ENCODE data around the gene YJEFN3.

YJEFN3 gene

GRCh38 chr19:19524053-19524452 is 4.7 kb upstream of the YJEFN3 start:
- no peak for DNase-seq

- DNase-seq: no peak
These were observed 2.9 kb upstream of the YJEFN3 start for GRCh38 chr19:19525611-19526380.

- peak; percentile 63 for DNase-seq
These were observed 1.9 kb upstream of the YJEFN3 start for GRCh38 chr19:19526581-19527370.

- no peak for DNase-seq
These were observed 1.4 kb upstream of the YJEFN3 start for GRCh38 chr19:19527371-19527656.

- DNase-seq: no peak
These were observed 761 bp upstream of the YJEFN3 start for GRCh38 chr19:19527674-19528625.

GRCh38 chr19:19529783-19530422 is 1.2 kb downstream of the YJEFN3 start:
- DNase-seq: no peak

- no peak for DNase-seq
These were observed 1.7 kb downstream of the YJEFN3 start for GRCh38 chr19:19530423-19530804.

- DNase-seq: no peak
These were observed 2.2 kb downstream of the YJEFN3 start for GRCh38 chr19:19530889-19531288.

GRCh38 chr19:19531951-19532805 is 3.5 kb downstream of the YJEFN3 start:
- DNase-seq: peak; percentile 55

GRCh38 chr19:19532806-19533701 is 4.3 kb downstream of the YJEFN3 start:
- no peak for DNase-seq

GRCh38 chr19:19533841-19534240 is 5.1 kb downstream of the YJEFN3 start:
- DNase-seq: no peak

- no peak for DNase-seq
These were observed 6.0 kb downstream of the YJEFN3 start for GRCh38 chr19:19534556-19535265.

- no peak for DNase-seq
These were observed 6.8 kb downstream of the YJEFN3 start for GRCh38 chr19:19535311-19536191.

- DNase-seq: no peak
These were observed 8.7 kb downstream of the YJEFN3 start for GRCh38 chr19:19537075-19538048.

- no peak for DNase-seq
These were observed 9.5 kb downstream of the YJEFN3 start, which contains the start of gene CILP2 for GRCh38 chr19:19538061-19538784. TSS of gene CILP2 (plus strand) at chr19:19538265. CDS start at chr19:19538350, 85 bp downstream.

- DNase-seq: no peak
These were observed 10.1 kb downstream of the YJEFN3 start for GRCh38 chr19:19538785-19539166.

- no peak for DNase-seq
These were observed 11.0 kb downstream of the YJEFN3 start for GRCh38 chr19:19539698-19540063.

All from MV-4-11 (cell line).